Measurements from ENCODE around the gene GSTM4.

DNA sequence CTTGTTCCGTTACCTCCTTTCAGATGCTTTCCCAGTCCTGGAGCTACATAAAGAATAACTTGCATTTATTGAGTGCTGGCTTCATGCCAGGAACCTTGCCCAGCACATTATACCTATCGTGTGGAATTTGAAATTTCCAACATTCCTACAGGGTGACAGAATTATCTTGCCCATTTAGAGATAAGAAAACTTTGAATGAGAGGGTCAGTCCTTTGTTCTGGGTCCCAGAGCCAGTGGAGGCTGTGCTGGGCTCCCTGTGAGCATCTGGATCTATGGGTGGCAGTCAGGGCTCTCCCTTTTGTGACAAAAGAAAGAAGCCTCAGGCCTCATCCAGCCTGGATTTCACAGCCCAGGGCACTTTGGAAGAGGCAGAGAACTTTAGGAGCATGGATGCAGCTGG lies 3.2 kb downstream of the GSTM4 start:
- TF ChIP-seq, protein P1, sequence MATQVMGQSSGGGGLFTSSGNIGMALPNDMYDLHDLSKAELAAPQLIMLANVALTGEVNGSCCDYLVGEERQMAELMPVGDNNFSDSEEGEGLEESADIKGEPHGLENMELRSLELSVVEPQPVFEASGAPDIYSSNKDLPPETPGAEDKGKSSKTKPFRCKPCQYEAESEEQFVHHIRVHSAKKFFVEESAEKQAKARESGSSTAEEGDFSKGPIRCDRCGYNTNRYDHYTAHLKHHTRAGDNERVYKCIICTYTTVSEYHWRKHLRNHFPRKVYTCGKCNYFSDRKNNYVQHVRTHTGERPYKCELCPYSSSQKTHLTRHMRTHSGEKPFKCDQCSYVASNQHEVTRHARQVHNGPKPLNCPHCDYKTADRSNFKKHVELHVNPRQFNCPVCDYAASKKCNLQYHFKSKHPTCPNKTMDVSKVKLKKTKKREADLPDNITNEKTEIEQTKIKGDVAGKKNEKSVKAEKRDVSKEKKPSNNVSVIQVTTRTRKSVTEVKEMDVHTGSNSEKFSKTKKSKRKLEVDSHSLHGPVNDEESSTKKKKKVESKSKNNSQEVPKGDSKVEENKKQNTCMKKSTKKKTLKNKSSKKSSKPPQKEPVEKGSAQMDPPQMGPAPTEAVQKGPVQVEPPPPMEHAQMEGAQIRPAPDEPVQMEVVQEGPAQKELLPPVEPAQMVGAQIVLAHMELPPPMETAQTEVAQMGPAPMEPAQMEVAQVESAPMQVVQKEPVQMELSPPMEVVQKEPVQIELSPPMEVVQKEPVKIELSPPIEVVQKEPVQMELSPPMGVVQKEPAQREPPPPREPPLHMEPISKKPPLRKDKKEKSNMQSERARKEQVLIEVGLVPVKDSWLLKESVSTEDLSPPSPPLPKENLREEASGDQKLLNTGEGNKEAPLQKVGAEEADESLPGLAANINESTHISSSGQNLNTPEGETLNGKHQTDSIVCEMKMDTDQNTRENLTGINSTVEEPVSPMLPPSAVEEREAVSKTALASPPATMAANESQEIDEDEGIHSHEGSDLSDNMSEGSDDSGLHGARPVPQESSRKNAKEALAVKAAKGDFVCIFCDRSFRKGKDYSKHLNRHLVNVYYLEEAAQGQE (IDR thresholded peaks at IDR 0.05; ENCODE audit: insufficient replicate concordance, low read depth): no peak
- TF ChIP-seq, protein P2, sequence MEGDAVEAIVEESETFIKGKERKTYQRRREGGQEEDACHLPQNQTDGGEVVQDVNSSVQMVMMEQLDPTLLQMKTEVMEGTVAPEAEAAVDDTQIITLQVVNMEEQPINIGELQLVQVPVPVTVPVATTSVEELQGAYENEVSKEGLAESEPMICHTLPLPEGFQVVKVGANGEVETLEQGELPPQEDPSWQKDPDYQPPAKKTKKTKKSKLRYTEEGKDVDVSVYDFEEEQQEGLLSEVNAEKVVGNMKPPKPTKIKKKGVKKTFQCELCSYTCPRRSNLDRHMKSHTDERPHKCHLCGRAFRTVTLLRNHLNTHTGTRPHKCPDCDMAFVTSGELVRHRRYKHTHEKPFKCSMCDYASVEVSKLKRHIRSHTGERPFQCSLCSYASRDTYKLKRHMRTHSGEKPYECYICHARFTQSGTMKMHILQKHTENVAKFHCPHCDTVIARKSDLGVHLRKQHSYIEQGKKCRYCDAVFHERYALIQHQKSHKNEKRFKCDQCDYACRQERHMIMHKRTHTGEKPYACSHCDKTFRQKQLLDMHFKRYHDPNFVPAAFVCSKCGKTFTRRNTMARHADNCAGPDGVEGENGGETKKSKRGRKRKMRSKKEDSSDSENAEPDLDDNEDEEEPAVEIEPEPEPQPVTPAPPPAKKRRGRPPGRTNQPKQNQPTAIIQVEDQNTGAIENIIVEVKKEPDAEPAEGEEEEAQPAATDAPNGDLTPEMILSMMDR (IDR thresholded peaks at IDR 0.05; ENCODE audit: insufficient read depth, low read length): no peak
- no peak for TF ChIP-seq POLR2AphosphoS5 (IDR thresholded peaks at IDR 0.05; ENCODE audit: low read depth)
- TF ChIP-seq GABPA (IDR thresholded peaks at IDR 0.05; ENCODE audit: low read depth): no peak
